B cell (primary cell): ENCODE results near the gene EPC1. TPM values are rescaled to one million over a fixed set of nuclear protein-coding genes. Genes with fewer than 3 reads are reported as not detected.
"Not testable (repeated sequence)": the region's sequence is repeated elsewhere in the genome, so short reads cannot be mapped to it uniquely, and the experiment has no call there.

ENCODE experiments used
- ATAC-seq: fragments of 200-7000 bp; cut with Tn5 transposase; one replicate; pipeline ENCODE4 v1.10.0; 2021; ENCODE audit warnings: low read depth, mild to moderate bottlenecking, moderate number of reproducible peaks, moderate library complexity
- CTCF ChIA-PET: fragments of 350-600 bp; sonication (Branson Sonifier 250); formaldehyde crosslinking; loops from one replicate; lab custom pipeline; 2021; ENCODE audit warnings: antibody characterized with exemption, inconsistent platforms; lab: Charles Lee
- POLR2A ChIA-PET: fragments of 350-600 bp; sonication (Branson Sonifier 250); formaldehyde crosslinking; loops from one replicate; lab custom pipeline; 2021; ENCODE audit warnings: antibody characterized with exemption; lab: Charles Lee
- DNase-seq: peaks from one replicate; pipeline ENCODE4 v3.0.0; 2013
- H2AFZ ChIP-seq: 2 replicates; pipeline ENCODE4 v1.6.1; 2012; ENCODE audit warnings: mild to moderate bottlenecking, low read depth, low read length; ENCODE audit not compliant: insufficient read depth, poor library complexity, severe bottlenecking
- H3K27ac ChIP-seq, 2 donors: 1 replicate in 1 of 2; 2 replicates in 1 of 2; pipeline ENCODE4 v1.5.1; 2012 to 2013; ENCODE audit warnings: low read length in 2 of 2, mild to moderate bottlenecking in 2 of 2, moderate library complexity in 1 of 2
- H3K27me3 ChIP-seq, 4 experiments: fragments of 200-600 bp in 1 of 4; sonication (generic) in 1 of 4; replicated peaks in 1 of 4; 1 replicate in 2 of 4; 2 replicates in 2 of 4; pipeline versions ENCODE4 v1.6.1 to v1.7.0; 2013 to 2016; ENCODE audit warnings: low read length in 3 of 4, mild to moderate bottlenecking in 2 of 4, mixed read lengths in 1 of 4, moderate library complexity in 1 of 4; ENCODE audit not compliant: insufficient read depth in 4 of 4, control insufficient read depth in 3 of 4; ENCODE audit errors: control extremely low read depth in 1 of 4
- H3K36me3 ChIP-seq, 2 experiments: replicated peaks in 1 of 2; 1 replicate in 1 of 2; 2 replicates in 1 of 2; pipeline versions ENCODE4 v1.6.1 to v1.7.1; 2013; ENCODE audit warnings: low read length in 1 of 2; ENCODE audit not compliant: insufficient read depth in 2 of 2, control insufficient read depth in 1 of 2; ENCODE audit errors: control extremely low read depth in 1 of 2, extremely low read depth in 1 of 2
- H3K4me1 ChIP-seq, 2 donors: fragments of 200-600 bp in 1 of 2; sonication (generic) in 1 of 2; 1 replicate in 1 of 2; 2 replicates in 1 of 2; pipeline versions ENCODE4 v1.5.1 to v1.6.1; 2013 to 2017; ENCODE audit warnings: low read length in 2 of 2; ENCODE audit not compliant: control insufficient read depth in 2 of 2, insufficient read depth in 2 of 2
- H3K4me2 ChIP-seq: replicated peaks from 2 replicates; pipeline ENCODE3; 2012; ENCODE audit warnings: mild to moderate bottlenecking, low read depth, low read length; ENCODE audit not compliant: poor library complexity, severe bottlenecking
- H3K4me3 ChIP-seq, 5 experiments: fragments of 200-600 bp in 1 of 5; sonication (generic) in 1 of 5; 1 replicate in 3 of 5; 2 replicates in 2 of 5; pipeline versions ENCODE4 v1.5.1 to v1.7.0; 2011 to 2016; ENCODE audit warnings: low read length in 4 of 5, mild to moderate bottlenecking in 4 of 5, low read depth in 2 of 5, control low read depth in 1 of 5, moderate library complexity in 1 of 5; ENCODE audit not compliant: insufficient read depth in 1 of 5; ENCODE audit errors: control extremely low read depth in 1 of 5, extremely low read depth in 1 of 5
- H3K79me2 ChIP-seq: fragments of 200-600 bp; sonication (generic); one replicate; pipeline ENCODE4 v1.6.0; 2016; ENCODE audit warnings: low read length; ENCODE audit not compliant: control insufficient read depth, insufficient read depth
- H3K9ac ChIP-seq: fragments of 200-600 bp; sonication (generic); 2 replicates; pipeline ENCODE4 v1.6.1; 2017; ENCODE audit warnings: mild to moderate bottlenecking, low read length, moderate library complexity
- H3K9me3 ChIP-seq, 3 donors: one replicate each; pipeline versions ENCODE4 v1.6.1 to v1.7.1; 2013; ENCODE audit warnings: low read length in 2 of 3; ENCODE audit not compliant: control insufficient read depth in 2 of 3, insufficient read depth in 1 of 3; ENCODE audit errors: control extremely low read depth in 1 of 3
- H4K20me1 ChIP-seq: 2 replicates; pipeline ENCODE4 v1.6.0; 2012; ENCODE audit warnings: mild to moderate bottlenecking, low read length; ENCODE audit not compliant: insufficient read depth, control insufficient read depth, poor library complexity, severe bottlenecking
- H3K27ac Mint-ChIP-seq: one replicate; pipeline ENCODE4 v1.8.0; 2021; ENCODE audit warnings: mixed read lengths
- H3K27me3 Mint-ChIP-seq: one replicate; pipeline ENCODE4 v1.8.0; 2021; ENCODE audit warnings: mixed read lengths
- H3K4me1 Mint-ChIP-seq: one replicate; pipeline ENCODE4 v1.8.0; 2021; ENCODE audit warnings: mixed read lengths
- H3K4me3 Mint-ChIP-seq: one replicate; pipeline ENCODE4 v1.8.0; 2021; ENCODE audit warnings: mixed read lengths
- H3K9me3 Mint-ChIP-seq: one replicate; pipeline ENCODE4 v1.8.0; 2022; ENCODE audit warnings: mixed read lengths; ENCODE audit not compliant: insufficient read depth
- CTCF ChIP-seq: fragments of 200-600 bp; IDR thresholded peaks from one replicate; pipeline ENCODE4 v1.8.0; 2022; ENCODE audit warnings: antibody characterized with exemption, mild to moderate bottlenecking
- EZH2 ChIP-seq: IDR thresholded peaks from 2 replicates; pipeline ENCODE4 v1.6.1; 2012; ENCODE audit warnings: borderline replicate concordance, low read depth, mild to moderate bottlenecking, moderate library complexity, low read length; ENCODE audit not compliant: insufficient read depth, poor library complexity, severe bottlenecking
- WGBS: methylation state at CpG from one replicate; pipeline ENCODE4 v1.1.5; 2013; ENCODE audit warnings: missing lambda C conversion rate; ENCODE audit not compliant: insufficient coverage; 5-methylcytosine and 5-hydroxymethylcytosine counted together
- intact Hi-C: fragments of 100-400 bp; cut with micrococcal nuclease; formaldehyde crosslinking; loops from one replicate; pipeline ENCODE4 v1.10.0; 2022
- polyA plus RNA-seq: library from polyadenylated mRNA; depleted of rRNA; stranded (reverse); fragments of >200 nt; gene quantifications from 2 replicates; pipeline ENCODE4 v1.2.3, GENCODE V29; 2012
- total RNA-seq, 2 donors: library from RNA; stranded (reverse); fragments of 120-200 nt in 1 of 2; gene quantifications; 1 replicate in 1 of 2; 2 replicates in 1 of 2; pipeline versions ENCODE4 v1.2.3 to v1.2.4, GENCODE V29; 2013 to 2022

The EPC1 gene
- total and polyA plus RNA-seq, 2 donors (not counting 1 experiment from before 2014, with no cell fraction given): 120 to 220 TPM

- WGBS: no CpG with 5 or more reads among the region's 4 CpGs
- CTCF ChIA-PET: interaction anchor here (1.0 to 6.5 kb wide), 8 partner anchors 7 to 176 kb away, joined by 3 to 75 read pairs (median 6); partner anchors contain the start of gene EPC1
- H3K27ac ChIP-seq: no peak overlapping the region
- H3K27me3 ChIP-seq: no peaks in the 10 kb centered on the region
- H3K4me3 Mint-ChIP-seq: no peak overlapping the region
- no peaks in the 10 kb centered on the region for H3K27me3 Mint-ChIP-seq
- no peaks in the 10 kb centered on the region for H3K9me3 ChIP-seq
- no peak overlapping the region for H3K4me3 ChIP-seq
- no peak for DNase-seq
- no peak overlapping the region for H3K4me2 ChIP-seq
- H3K79me2 ChIP-seq: peaks cover 88% of the 10 kb centered on the region
- H3K9me3 Mint-ChIP-seq: no peaks in the 10 kb centered on the region
- ATAC-seq: no peak
- no peak overlapping the region for H3K9ac ChIP-seq
- no peak overlapping the region for H2AFZ ChIP-seq
- POLR2A ChIA-PET: no interaction called here
- peaks cover 2 to 4% of the 10 kb centered on the region in 2 experiments for H3K36me3 ChIP-seq
- no peak overlapping the region for H3K27ac Mint-ChIP-seq
- intact Hi-C loops: loop anchor here (5.0 kb wide), 1 partner anchor 504 kb away; no protein-coding TSS in a partner anchor
- peaks cover 5% of the 10 kb centered on the region for H4K20me1 ChIP-seq
- H3K4me1 Mint-ChIP-seq: peaks cover 29% of the 10 kb centered on the region
- TF ChIP-seq CTCF (no peak), EZH2 (no peak)
- peaks cover 6% of the 10 kb centered on the region in 2 donors for H3K4me1 ChIP-seq
Measured at GRCh38 chr10:32366111-32366510, 19.2 kb upstream of the EPC1 start.

GRCh38 chr10:32365404-32365803 is 18.4 kb upstream of the EPC1 start:
- peaks cover 87% of the 10 kb centered on the region for H3K79me2 ChIP-seq
- H3K4me3 Mint-ChIP-seq, POLR2A ChIA-PET, H3K36me3 ChIP-seq, H3K9ac ChIP-seq, H3K4me1 ChIP-seq, DNase-seq, H3K4me3 ChIP-seq, H3K4me2 ChIP-seq, H3K27ac Mint-ChIP-seq, H3K9me3 Mint-ChIP-seq, H3K9me3 ChIP-seq, H3K27me3 ChIP-seq, H4K20me1 ChIP-seq, H2AFZ ChIP-seq, H3K27ac ChIP-seq, ATAC-seq, H3K27me3 Mint-ChIP-seq: not testable (repeated sequence)
- peaks cover 28% of the 10 kb centered on the region for H3K4me1 Mint-ChIP-seq
- CTCF ChIA-PET: interaction anchor here (0.6 to 6.5 kb wide), 4 partner anchors 12 to 174 kb away, joined by 3 to 75 read pairs (median 26); partner anchors contain the start of gene EPC1
- no CpG with 5 or more reads among the region's 8 CpGs for WGBS
- intact Hi-C loops: loop anchor here (5.0 kb wide), 1 partner anchor 503 kb away; no protein-coding TSS in a partner anchor
